Inflammatory macrophage (primary cell): ENCODE measurements around the gene CAVIN3.
A peak's percentile ranks its signal among the peaks of the same experiment; 100 is the strongest.

ENCODE experiments used
- DNase-seq, 2 donors: peaks; one replicate each; pipeline ENCODE4 v3.0.0-alpha.2; 2020 to 2022
- total RNA-seq, 18 experiments: gene quantifications; one replicate each; lab custom pipeline; 2026; ENCODE audit warnings: mixed read lengths in 6 of 18, inconsistent platforms in 2 of 18; lab: John Stamatoyannopoulos, UW

Gene CAVIN3
- 1.6 to 11.8 (median 3.8) reads per million in 18 experiments for total RNA-seq

DNA sequence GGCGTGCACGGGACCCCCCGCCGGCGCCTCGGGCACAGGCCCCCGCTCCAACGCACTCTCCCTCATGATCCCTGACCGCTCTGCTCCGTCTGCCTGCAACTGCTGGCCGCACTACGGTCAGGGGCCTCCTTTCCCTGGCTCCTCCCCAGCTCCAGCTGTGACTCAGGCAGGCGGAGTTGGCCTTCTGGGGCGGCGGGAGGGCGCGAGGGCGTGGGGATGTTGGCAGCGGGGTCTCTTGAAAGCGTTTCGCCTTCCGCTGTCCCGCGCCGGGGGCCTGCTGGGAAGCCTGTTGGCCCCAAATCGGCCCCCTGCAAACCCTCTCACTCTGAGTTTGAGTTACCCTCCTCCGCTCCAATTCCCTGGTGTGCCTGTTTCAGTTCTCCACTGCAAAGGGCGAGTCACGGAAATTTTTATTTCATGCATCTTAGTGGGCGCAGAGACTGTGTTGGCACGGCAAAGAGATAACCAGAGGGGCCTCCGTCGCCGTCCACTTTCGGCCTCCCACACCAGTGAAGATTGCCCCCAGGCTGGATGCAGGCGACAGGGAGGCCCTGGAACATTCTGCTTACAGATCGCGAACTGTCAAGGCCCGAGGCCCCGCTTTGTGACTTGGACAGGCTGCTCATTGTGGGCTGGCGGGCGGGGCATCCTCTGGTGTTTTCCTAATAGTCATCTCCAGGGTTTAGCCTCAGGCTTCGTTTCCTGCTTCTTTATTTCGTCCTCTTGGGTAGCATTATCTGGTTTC lies at the start of gene CAVIN3:
Gene CAVIN3 (minus strand): TSS at position 91 of the 745 bp plus-strand sequence. CDS start 25 bp downstream, at position 66.
- DNase-seq, result peak; percentile 50 to 57

DNA sequence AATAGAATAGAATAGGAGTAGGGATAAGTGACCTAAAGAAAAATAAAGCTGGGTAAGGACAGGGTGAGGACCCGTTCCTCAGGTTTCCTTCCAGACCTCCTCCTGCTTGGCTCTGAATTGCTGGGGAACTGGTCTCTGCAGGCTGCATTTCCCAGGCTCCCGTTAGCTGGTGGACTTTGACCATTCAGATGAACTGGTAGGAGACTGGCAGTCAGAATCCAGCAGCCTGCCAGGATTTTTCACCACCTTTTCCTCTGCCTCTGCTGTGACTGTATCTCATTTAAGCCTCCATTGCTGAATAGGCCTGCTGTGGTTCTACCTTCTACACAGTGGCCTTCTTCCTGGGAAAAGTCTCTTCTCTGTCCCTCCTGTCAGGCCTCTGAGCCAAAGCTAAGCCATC lies 45.4 kb upstream of the CAVIN3 start:
- DNase-seq, result no peak

- peak; percentile 71 to 81 for DNase-seq
Measured at GRCh38 chr11:6362873-6363678, 42.8 kb upstream of the CAVIN3 start.

DNA sequence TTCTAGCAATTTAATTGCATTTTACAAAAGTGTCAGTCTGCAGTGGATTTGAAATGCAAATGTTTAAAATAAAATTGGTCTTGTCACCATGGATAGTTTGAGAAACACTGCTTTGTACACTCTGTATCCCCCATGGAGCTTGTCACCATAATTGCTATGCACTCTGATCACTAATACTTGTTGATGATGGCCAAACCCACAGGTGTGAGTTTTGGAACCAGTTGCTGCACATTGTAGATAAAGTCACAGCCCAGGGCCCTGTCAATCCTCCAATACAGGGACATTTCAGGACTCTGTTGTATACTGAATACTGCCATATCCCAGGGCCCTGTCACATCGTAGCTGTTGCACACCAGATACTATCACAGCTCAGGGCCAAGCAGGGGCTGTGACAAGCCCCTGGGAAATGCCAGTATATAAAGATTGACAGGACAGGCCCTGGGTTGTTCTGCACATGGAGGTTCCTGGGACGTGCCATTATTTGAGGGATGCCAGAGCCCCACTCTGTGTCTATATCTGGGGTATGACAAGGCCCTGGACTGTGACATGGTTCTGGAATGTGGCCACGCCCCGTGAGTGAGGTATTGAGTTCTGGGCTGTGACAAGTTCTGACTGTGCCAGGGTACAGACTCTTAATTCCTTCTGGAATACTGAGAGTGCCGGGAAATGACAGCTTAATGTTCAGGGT lies 42.0 kb upstream of the CAVIN3 start:
- no peak for DNase-seq

- no peak for DNase-seq
Measured at GRCh38 chr11:6360183-6360582, 39.9 kb upstream of the CAVIN3 start.

DNA sequence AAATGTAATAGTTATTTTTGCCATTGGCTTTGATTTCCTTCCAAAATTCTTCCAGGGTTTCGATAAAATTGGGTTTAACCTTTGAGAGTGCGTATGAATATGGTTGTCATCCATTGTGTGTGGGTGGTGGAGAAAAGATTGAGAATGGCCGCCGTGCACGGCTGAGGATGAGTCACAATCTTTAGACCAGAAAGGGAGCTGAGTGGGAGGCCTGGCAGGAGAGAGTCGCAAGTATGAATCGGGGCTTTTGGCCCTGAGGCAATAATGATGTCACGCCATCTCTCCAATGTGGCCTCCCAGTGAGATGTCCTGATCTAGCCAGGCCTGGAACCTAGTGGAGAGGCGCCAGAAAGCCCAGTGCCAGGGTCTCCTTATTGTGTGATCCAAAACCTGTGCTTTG lies 36.9 kb upstream of the CAVIN3 start:
- peak; percentile 80 to 90 for DNase-seq

GRCh38 chr11:6356503-6357055 lies 36.3 kb upstream of the CAVIN3 start:
- DNase-seq, result no peak

- DNase-seq, result no peak
Measured at GRCh38 chr11:6354651-6355485, 34.6 kb upstream of the CAVIN3 start.

DNA sequence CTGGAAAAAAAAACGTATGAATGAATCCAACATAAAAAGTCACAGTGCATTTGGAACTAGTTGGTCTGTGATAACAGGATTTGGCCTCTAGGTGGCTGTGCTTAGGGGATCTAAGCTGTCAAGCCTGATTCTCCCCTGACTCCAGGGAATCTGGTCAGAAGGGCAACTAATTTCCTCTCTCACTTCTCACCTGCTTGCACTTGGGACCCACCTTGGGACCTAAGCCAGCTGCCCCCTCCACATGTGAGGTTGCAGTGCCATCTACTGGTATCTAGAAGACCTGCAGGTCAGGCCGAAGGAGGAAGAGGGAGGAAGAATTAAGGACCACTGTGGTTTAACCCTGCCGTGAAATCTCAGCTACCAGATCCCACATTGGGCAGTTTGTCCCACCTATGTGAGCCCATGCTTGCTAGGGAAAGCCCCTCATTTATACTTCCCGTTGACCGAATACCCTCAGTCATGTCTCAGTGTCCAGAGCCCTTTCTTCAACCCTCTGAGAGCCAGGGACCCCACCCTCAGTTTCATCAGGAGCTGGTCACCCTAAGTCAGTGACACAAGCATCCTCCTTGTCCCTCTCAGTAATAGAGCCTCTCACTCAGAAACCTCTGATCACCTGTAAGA lies 33.2 kb upstream of the CAVIN3 start:
- DNase-seq, result peak; percentile 45 to 46

DNA sequence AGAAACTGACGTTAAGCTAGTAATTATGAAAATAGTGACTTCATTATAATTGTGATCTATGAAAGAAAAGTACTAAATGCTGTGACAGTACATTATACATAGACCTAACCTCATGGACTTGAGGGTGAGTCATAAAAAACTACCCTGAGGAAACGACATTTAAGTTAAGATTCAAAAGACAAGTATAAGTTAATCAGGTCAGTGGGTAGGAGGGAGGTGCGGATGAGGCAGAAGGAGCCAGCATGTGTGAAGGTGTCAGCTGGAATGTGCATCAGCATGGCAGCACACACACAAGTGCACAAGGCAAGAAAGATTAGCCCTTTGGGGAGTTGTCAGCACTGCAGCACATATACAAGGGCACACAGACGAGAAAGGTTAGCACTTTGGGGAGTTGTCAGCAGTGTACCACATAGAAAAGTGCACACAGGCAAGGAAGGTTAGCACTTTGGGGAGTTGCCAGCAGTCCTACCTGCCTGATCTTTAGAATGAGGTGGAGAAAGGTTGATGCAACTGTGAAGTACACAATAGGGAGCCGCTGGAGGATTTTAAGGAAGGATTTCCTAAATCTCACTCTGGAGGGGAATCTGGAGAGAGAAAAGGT lies 31.6 kb upstream of the CAVIN3 start:
- no peak for DNase-seq

DNA sequence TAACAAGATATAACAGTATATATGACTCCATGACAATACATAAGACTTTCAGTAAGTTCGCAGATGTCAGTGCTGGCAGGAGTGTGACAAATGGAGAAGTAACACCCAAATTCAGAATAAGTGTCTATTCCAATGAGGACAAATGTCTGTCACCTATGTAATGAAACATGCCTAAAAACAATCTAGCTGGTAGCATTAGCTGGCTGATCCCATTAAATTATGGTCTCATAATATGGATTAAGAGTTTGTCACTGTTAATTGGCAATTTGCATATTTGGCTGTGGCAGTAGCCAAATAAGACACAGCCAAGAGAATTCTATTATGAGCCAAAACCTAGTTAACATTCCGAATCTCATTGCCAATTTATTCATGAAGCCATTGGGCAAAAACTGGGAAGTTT lies 30.2 kb upstream of the CAVIN3 start:
- no peak for DNase-seq

- no peak for DNase-seq
Measured at GRCh38 chr11:6350043-6350442, 29.7 kb upstream of the CAVIN3 start.

- DNase-seq, result no peak
Measured at GRCh38 chr11:6345366-6345765, 25.1 kb upstream of the CAVIN3 start.

DNA sequence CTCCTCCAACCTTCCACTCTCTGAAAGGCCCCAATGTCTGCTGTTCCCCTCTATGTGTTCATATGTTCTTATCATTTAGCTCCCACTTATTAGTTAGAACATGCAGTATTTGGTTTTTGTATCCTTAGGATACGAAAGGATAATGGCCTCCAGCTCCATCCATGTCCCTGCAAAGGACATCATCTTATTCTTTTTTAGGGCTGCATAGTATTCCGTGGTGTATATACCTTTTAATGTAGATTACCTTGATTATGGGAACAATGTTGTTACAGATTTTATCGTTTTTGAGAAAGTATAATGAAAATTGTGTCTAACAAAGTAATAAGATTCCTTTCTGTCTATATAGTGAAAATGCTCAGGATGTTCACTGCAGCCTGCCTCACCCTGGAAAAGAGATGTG lies 16.0 kb upstream of the CAVIN3 start:
- DNase-seq, result no peak

GRCh38 chr11:6334806-6335205 lies 14.5 kb upstream of the CAVIN3 start:
- DNase-seq, result no peak

GRCh38 chr11:6333095-6333494 lies 12.8 kb upstream of the CAVIN3 start:
- no peak for DNase-seq

GRCh38 chr11:6332066-6332465 lies 11.8 kb upstream of the CAVIN3 start:
- no peak for DNase-seq

DNA sequence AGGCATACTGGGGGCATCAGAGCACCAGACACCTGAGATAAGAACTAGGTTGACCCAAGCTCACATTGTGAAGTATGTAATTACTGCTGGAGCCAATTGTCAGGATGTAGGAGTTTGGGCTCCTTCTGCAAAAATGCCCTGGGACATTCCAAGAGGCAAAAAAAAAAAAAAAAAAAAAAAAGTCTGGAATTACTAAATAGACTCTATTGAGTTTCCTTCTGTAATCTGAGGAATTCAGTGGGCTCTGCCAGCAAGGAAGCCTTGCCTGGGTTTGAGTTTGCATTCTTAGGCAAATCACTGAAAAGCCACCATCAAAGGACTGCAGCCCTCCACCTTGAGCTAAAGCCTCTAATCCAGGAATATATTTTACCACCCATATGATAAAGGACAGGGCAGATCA lies 8.0 kb upstream of the CAVIN3 start:
- no peak for DNase-seq

DNA sequence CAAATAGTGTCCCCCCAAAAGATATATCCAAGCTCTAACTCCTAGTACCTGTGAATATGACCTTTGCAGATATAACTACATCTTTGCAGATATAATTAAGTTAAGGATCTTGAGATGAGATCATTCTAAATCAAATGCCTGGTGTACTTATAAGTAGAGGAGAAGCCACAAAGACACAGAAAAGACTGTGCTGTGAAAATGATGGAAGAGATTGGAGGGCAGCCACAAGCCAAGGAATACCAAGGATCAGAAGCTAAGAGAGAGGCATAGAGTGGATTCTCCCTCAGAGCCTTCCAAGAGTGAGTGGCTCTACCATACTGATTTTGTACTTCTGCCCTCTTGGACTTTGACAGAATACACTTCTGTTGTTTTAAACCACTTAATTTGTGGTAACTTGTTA lies 7.5 kb upstream of the CAVIN3 start:
- no peak for DNase-seq

GRCh38 chr11:6326985-6327384 lies 6.7 kb upstream of the CAVIN3 start:
- no peak for DNase-seq

DNA sequence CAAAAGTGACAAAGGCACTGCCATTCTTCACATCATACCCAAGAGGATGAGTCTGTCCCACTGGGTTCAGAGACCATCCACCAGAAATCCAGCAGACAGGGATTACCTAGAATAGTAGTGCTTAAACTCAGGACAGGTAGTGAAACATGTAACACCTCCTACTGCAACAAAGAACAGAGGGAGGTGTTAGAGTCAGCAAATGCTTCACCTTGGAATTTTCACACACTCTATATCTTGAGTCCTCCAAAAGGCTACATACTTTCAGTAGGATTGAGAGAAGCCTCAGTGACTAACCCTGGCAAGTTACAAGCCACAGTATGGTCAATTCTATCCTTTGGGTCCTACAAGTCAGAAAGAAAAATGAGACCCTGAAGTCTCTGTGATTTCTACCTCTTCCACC lies 6.0 kb upstream of the CAVIN3 start:
- no peak for DNase-seq
